GM19238 (cell line): ENCODE measurements around the gene KRT4.

Experiments used
- DNase-seq: peaks from one replicate; pipeline ENCODE4 v3.0.0; 2011; ENCODE audit warnings: low spot score; ENCODE audit not compliant: insufficient read length

The KRT4 gene

DNA sequence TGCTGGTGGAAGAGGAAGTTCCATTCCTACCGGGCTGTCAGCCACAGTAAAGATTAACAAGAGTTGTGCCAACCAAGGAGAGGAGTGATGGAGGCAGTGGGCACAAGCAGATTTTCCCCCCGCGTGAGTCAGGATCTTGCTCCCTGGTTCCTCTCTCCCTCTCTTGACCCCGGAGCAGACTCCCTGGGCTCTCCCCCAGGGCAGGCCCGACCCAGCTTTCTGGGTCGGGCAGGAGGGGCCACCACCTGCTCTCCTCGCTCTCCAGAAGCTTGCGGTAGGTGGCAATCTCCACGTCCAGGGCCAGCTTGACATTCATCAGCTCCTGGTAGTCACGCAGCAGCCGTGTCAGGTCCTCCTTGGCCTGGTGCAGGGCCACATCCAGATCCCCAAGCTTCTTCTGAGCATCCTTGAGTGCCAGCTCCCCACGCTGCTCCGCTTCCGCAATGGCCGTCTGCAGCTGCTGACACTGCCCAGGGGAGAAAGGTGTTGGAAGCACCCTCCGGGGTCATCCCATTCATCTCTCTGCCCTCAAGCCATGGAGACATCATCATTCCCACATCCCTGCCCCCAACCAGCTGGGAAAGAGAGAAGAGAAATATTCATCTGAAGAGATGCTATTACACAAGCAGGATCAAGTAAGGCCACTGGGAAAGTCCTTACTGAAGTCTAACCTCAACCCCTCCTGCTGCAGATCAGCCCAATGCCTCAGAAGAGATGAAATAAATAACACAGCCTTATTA is 9.0 kb upstream of the KRT4 start:
- no peak for DNase-seq

DNA sequence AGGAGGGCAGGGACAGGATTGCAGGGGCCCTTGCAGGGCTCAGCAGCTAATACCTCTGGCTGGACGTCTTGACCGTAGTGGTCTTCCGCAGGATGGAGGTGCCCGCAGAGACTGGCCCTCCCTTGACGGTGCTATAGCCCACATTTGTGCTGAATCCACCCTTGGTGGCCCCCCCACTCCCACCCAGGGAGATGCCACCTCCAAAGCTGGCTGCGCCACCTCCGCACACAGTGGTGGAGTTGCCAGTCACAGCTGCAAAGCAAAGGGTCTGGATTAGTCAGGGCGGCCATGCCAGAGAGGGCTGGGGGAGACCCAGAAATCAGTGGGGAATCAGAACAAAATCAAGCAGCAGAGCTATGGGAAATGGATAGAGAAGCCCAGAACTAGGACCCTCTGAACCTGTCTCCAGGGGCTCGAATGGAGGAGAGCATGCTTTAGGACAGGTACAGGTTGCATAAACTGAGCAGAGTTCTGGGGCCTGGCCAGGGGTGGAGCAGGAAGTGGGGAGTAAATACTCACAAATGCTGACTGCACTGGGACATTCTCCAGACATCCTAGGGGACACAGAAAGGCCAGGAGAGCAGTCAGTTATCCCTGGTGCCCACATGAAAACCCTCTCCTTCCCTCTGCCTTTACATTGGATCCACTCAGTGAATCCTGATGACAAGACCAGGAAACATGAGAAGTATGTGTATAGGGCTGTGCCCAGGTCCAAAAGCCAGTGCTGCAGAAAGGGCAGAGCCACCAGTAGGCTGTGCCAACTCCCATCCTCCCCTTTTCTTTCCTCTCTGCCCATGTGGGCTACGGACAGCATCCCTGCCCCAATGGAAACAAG is 8.1 kb upstream of the KRT4 start:
- DNase-seq: no peak

DNA sequence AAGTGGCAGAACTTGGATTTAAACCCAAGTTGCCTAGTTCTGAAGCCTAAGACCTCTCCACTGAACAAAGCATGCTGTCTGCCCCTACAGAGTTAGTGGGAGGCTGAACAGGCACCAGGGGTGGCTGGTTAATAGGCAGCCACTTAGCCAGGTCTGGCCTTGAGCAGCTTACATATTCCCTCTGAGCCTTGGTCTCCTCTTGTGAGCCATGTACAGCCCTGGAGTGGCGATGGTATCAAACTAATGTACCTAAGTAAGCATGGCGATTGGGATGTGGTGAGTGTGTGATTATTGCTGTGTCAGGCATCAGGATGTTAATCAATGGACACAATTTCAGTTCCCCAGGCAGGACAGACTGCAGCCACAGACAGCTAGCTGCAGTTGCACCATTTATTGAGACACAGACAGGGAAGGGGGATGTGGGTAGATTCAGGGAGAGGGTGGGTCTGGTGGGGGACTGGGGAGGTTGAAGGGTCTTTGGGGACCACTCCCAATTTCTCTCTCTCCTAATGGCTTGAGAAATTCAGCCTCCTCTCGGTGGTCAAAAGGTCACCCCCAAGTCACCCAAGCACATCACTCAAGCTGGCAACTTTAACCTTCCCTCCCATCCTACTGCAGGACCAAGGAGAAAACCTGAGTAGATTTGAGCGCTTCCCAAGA is 7.3 kb upstream of the KRT4 start:
- DNase-seq: no peak

DNA sequence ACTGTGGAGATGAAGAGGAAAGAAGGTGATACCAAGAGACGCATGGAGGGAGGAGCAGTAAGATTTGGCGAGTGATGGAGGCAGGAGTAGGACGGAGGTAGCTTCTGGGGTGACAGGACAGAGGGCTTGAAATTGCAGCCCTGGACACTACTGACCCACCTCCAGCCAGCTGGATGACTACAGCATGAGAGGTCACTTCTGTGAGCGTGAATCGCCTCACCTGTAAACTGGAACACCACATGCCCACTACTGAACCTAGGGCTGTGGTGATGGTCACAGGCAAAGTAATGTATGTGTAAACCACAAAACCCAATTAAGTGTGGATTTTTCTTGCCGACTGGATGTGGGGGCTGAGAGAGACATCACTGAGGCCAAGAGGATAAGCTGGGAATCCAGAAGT is 6.6 kb upstream of the KRT4 start:
- no peak for DNase-seq

DNA sequence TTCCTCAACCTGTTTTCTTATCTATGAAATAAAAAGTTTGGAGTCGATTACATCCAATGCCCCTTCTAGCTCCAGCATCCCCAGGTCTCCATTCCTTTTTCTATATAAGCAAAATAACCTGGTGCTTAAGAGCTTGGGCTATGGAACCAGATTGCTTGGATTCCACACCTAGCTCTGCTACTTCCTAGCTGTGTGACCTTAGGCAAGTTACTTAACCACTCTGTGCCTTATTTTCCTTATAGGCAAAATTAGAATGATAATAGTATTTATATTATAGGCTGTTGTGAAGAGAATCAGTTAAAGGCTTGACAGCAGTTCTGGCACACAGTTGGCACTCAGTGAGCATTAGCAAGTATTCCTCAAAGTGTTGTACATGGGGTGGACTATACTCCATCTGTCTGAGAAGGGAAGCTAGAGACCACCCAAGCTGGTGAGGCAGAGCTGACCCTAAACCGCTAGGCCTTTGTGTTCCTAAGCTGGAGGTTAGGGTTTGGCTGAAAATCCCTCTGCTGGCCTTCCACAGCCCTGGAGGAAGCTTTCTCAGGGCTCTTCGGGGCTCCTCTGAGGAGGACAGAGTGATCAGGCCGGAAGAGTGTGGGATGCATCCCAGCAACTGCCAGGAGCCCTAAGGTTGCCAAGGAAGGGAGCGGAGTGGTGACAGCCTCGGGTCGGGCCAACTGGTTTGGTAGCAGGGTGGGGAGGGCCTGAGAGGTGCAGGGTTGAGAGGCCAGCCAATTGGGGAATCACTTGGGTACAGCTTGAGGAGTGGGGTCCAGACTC is 6.0 kb upstream of the KRT4 start:
- no peak for DNase-seq

DNA sequence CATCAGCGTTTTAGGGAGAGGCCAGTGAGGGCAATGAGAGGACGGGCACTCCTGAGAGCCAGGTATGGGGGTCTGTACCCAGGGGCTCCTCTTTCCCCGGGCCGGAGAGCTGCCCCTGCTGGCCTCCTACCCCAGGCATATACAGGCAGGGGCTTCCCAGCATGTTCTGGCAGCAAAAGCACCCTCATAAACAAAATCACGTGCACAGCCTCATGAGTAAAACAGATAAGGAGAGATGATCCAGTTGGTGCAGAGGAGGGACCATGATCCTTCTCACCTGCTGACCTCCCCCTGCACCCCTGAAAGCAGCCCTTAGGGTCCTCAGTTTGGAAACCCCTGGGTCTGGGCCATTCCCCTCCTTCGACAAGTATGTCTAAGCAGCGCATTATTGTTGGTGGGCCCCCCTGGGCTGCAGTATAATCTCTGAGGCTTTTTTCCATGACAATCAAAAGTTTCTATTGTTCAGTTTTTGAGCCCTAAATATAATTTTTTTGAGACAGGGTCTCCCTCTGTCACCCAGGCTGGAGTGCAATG is 5.0 kb upstream of the KRT4 start:
- DNase-seq: no peak

DNA sequence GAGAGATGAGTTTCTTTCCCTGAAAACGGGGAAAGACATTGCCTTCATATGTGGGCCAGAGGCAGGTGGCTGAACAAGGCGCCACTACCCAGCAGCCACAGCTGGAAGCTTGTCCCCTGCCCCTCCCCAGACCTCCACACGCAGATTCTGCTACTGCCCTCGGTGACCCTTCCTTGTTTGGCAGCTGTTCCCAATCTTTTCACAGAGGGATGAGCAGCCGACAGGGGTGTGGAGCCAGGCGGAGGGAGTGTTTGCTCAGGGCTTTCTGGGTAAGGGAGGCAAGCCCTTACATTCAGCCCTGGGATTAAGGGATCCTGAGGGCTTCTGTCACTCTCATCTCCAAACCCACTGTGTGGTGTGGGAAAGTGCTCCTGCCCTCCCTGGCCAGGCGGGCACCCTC is 4.5 kb upstream of the KRT4 start:
- no peak for DNase-seq

DNA sequence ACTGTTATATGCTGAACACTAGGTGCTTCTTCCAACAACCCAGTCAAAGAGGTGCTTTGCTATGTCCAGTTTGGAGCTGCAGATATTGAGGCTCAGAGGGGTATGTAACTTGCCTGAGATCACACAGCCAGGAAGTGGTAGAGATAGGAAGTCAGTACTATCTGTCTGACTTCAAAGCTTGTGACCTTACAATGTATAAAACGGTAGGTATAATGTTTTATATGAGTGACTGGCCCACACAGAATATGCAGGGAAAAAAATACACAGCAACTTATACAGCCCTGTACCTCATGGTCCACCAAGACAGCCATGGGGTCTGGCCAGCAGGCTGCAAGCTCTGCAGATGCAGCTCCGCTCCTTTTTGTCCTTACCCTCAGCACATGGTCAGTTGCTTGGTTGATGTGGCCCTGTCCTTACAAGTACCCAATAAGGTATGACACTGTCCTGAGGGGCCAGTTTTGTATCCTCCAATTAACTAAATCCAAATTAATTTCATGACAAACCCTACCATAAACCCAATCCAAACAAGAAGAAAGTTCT is 3.9 kb upstream of the KRT4 start:
- no peak for DNase-seq

DNA sequence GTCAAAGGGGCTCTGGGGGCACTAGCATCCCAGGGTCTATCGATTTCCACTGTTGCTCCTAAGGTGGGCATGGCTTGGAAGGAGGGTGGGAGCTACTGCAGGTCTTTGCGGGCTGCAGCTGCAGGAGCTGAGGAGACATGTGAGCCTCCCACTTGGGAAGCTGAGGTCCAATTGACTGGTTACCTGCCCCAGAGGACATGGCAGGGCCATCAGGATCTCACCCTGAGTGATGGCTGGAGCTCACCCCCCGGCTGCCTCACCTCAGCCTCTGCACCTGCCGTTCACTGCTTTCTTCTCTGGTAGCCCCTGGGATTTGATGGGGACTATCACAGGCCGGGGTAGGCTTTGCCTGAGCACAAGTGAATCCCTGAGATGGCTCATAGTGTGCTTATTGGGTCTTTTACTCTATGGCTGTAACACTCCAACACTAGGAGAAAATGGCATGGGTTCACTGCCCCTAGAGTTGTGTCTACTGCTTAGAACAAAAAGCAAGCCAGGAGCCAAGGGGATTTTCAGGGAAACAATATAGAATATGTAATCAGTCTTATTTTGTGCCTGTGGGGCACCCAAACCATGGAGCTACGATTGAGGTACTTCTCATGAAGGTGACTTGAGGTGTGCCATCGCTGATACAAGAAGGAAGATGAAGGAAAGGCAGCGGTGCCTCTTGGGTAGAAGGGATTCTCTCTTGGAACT is 3.2 kb upstream of the KRT4 start:
- DNase-seq: no peak

DNA sequence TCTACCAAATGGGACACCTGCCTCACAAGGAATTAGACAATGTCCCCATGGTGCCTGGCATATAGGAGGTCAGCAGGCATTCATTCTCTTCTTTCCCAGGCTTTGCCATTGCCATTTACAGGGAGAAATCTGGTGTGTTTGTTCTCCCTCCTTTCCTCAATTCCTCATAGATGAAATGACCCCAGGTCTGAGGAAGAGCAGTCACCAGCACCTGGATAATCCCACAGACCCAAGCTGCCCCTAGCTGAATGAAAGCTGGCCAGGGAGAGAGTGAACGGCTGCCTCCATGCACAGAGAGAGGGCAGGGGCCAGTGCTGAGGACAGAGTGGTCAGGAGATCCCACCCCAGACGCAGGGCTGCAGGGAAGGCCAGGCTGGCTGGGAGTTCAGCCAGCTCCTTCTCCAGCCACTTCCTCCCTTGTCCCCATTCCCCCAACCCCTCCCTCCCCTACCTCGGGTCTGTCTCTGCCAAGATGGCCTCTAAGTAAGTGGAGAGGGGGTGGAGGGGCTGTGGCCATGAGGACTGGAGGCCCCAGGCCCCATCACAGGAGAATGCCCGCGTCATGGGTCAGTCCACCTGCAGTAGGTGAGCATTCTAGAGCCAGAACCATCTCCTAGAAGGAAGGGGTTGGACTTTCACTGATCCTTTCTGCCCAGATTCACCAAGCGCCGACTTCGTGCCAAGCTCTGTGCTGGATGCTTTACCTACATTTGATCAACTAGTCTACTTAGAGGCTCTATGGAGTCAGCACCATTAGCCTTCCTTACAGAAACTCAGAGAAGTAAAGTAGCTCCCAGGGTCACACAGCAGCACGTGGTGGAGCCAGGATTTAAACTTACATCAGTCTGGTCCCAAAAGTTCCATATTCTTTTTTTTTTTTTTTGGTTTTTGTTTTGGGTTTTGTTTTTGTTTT is 2.0 kb upstream of the KRT4 start:
- DNase-seq: no peak

DNA sequence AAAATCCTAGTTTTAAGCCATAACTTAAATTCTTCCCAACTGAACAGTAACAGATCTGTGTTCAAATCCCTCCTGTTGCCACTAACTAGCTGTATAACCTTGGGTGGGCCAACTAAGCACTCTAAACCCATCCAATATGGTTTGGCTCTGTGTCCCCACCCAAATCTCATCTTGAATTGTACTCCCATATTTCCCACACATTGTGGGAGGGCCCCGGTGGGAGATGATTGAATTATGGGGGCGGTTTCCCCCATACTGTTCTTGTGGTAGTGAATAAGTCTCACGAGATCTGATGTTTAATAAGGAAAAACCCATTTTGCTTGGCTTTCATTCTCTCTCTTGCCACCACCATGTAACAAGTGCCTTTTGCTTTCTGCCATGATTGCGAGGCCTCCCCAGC is 1.2 kb upstream of the KRT4 start:
- no peak for DNase-seq

DNA sequence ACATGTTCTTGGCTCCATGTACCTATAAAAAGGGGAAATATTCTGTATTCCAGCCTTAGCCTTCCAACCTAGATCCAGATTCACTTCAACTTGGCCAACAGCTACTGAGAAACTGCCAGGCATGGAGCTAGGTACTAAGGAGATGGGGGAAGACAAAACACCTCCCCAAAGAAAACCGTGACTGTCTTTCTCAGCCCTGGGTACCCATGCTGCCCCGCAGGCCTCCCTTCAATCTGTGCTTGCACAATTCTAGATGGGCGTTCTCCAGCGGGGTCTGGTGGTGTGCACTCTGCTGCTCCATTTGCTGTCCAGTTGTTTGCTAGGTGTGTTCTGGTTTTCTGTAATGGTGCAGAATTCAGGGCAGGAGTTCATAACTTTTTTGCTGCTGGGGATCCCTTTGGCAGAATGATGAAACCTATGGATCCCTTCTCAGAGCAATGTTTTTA is 817 bp upstream of the KRT4 start:
- no peak for DNase-seq

DNA sequence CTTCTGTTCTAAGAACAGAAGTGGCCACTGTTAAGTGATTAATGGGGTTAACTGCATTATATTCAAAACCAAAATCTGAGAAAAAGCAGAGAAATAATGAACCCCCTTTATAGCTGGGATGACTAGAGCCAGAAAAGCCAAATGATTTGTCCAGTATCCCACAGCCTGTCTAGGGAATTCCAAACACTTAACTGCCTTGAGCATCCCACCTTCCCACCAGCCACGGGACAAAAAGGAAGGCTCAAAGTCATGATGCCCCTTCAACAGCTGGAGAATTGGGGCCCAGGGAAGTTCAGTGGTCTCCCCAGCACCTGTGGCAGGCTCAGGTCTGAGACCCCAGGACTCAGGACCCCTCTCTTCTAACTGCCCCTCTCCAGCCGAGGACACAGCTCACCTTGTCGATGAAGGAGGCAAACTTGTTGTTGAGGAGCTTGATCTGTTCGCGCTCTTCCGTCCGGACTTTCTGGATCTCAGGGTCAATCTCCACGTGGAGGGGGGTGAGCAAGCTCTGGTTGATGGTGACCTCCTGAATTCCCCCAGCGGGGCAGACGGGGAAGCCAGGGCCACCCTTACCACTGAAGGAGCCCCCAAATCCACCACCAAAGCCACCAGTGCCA is 605 bp downstream of the KRT4 start:
- DNase-seq: no peak

DNA sequence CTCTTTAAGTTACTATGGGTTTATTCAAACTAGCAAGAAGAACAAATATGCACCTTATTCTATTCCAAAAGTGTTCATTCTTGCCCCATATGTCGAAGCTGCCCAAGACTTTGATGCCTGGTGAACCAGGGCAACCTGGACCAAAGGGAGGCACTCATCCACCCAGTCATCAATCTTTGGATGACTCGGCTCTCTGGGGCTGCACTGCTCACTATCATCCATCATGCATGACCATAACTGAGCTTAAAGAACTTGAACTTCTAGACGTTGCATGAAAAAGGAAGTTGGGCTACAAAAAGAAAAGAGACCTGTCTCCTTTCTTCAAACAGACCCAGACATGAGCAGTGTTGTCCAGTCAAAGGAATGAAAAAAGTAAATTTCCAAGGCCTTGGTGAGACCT is 1.2 kb downstream of the KRT4 start:
- DNase-seq: no peak

DNA sequence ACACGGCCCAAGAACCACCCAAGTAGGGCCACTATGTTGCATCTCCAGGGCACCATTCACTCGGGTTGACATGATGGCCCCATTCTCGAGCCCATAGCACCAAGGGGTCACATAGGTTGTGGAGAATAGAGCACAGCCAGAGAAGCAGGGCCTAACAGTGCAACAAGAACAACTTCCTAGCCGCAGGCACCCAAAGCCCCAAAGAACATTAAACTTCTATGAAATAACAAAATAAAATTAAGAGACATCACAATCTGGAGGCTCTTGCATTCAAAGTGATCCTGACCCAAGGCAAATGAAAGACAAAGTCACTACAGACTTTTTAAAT is 1.9 kb downstream of the KRT4 start:
- DNase-seq: no peak

DNA sequence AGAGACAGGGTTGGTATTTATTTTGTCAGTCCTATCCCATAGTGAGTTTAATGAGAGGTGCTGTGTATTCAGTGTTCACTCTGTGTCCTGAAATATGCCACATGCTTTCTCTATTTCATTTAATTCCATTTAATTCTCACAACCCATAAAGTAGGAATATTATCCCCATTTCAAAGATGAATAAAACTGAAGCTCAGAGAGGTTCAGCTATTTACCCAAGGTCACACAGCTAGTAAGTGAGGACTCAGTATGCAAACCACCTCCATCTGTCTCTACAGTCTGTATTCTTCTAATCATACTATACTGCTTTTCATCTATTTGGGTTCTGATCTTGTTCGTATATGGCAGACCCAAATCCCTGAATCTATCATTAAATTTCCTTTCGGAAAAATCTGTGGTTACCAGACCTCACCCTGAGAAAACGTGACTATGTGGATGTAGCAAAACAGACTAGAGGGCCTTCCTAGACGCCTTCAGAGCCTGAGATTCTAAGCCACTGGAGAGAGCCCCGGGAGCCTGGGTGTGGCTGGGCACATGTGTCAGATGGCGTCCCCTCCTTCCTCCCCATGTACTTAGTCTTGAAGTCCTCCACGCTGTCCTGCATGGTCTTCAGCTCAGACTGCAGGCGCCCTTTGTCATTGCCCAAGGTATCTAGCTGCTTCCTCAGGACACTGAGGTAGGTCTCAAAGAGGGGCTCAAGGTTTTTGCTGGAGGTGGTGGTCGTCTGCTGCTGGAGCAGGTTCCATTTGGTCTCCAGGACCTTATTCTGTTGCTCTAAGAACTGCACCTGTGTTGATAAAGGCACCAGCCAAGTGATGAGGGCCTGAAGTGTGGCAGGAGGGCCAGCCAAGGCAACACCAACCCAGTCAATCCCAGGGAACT is 2.5 kb downstream of the KRT4 start:
- no peak for DNase-seq

DNA sequence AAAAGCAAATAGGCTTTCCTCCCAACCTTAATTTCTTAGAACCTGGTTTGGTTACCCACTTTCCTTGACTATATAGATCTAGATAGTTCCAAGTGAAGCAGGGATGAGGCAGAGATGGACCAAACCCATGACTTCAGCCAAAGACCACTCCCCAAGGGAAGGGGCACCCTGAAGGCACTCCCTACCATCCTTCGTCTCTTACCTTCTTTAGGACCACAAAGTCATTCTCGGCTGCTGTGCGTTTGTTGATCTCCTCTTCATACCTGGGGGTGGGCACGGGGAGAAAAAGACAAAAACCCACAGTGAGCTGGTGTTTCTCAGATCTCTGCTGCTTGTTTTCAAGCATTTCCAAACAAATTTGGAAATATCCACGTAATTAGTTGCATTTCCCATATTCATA is 3.4 kb downstream of the KRT4 start:
- no peak for DNase-seq

DNA sequence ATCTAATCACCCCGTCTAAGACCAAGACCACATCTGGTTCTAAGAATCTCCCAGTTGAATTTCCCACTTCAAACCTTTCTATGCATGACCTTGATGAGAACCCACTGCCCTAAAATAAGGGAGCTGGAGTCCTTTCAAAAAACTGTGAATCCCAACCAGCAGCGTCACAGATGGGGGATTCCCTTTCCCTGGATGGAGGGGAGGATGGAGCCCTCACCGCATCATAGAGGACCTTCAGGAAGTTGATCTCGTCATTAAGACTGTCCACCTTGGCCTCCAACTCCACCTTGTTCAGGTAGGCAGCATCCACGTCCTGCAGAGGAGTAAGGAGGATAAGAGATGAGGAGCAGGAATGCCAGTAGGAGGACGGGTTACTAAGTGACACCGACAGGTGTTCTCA is 4.8 kb downstream of the KRT4 start:
- DNase-seq: no peak
